IMR-90 (cell line): ENCODE measurements around the gene SLC22A5.
"Not testable (repeated sequence)": the region's sequence is repeated elsewhere in the genome, so short reads cannot be mapped to it uniquely, and the experiment has no call there.

Experiments used
- BHLHE40 ChIP-seq: fragments of 150-350 bp; IDR thresholded peaks from 2 replicates; pipeline ENCODE4 v1.6.1; 2016; ENCODE audit warnings: mild to moderate bottlenecking, low read depth, low read length
- CTCF ChIP-seq: conservative IDR thresholded peaks from 2 replicates; pipeline ENCODE4 v1.5.1; 2012; ENCODE audit warnings: mild to moderate bottlenecking, low read depth, low read length, improper control_type of control experiment
- ELK1 ChIP-seq: fragments of 150-350 bp; IDR thresholded peaks from 2 replicates; pipeline ENCODE4 v1.6.1; 2016; ENCODE audit warnings: low read depth, mild to moderate bottlenecking, low read length, moderate library complexity, borderline replicate concordance
- MAFK ChIP-seq: IDR thresholded peaks from 2 replicates; pipeline ENCODE4 v1.6.1; 2012; ENCODE audit warnings: low read depth, low read length, improper control_type of control experiment
- USF2 ChIP-seq: fragments of 150-350 bp; IDR thresholded peaks from 2 replicates; pipeline ENCODE4 v1.6.1; 2017; ENCODE audit warnings: mild to moderate bottlenecking, antibody characterized with exemption, low read length, low read depth

- TF ChIP-seq CTCF, MAFK, ELK1, USF2, BHLHE40: not testable (repeated sequence)
Observed at GRCh38 chr5:132438267-132438645, 68.7 kb downstream of the SLC22A5 start.
